ENCODE measurements around the gene MAPKAPK2. TPM values are rescaled to one million over a fixed set of nuclear protein-coding genes. Genes with fewer than 3 reads are reported as not detected.
A peak's percentile ranks its signal among the peaks of the same experiment; 100 is the strongest.

The MAPKAPK2 gene
- total RNA-seq, 2 experiments from 2014 or later = 157 to 166 TPM

- POLR2A ChIA-PET = interaction anchor here (1.0 kb wide), 1 partner anchor 229 kb away, joined by 3 read pairs; the partner anchor contains the start of gene FCMR
Observed at GRCh38 chr1:206693029-206693428, 8.3 kb downstream of the MAPKAPK2 start.

DNA sequence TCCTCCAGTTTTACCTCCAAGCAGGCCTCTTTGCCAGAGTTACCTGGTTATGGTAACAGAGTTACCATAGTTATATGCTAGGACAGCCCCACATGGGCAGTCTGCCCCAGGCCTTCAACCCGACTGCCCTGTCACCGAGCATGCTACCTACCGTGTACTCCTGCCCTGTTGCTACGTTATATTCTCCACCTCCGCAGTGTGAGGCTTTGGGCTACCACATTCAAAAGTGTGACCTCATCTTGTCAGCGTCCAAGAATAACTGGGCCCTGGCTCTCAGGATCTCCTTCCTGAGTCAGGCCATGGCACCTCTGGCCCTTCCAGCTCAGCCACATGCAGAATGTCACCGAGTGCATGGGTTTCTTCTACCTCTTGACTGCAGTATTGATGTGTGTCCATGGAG lies 8.9 kb downstream of the MAPKAPK2 start:
- no peak overlapping the region for H3K4me3 ChIP-seq (ENCODE audit: low read length)
- CTCF ChIA-PET = no interaction called here
- H3K27me3 ChIP-seq (ENCODE audit: control insufficient read depth in 1 of 2, insufficient read depth in 2 of 2, low read length in 2 of 2) = no peaks in the 10 kb centered on the region
- Mint-ChIP-seq H3K27ac (peak overlapping the region; percentile 49), H3K36me3 (ENCODE audit: low read depth) (peaks cover 53% of the 10 kb centered on the region), H3K27me3 (no peaks in the 10 kb centered on the region), H3K4me1 (ENCODE audit: low read depth) (peaks cover 96% of the 10 kb centered on the region), H3K4me3 (peak overlapping the region; percentile 12), H3K9me3 (no peaks in the 10 kb centered on the region)
- peaks cover 63% of the 10 kb centered on the region for H3K4me1 ChIP-seq (ENCODE audit: insufficient read depth, low read length)
- H3K27ac ChIP-seq (ENCODE audit: low read depth in 1 of 2, low read length in 2 of 2) = no peak overlapping the region
- POLR2A ChIA-PET = no interaction called here
- H3K36me3 ChIP-seq (ENCODE audit: insufficient read depth, low read length) = peaks cover 36% of the 10 kb centered on the region
- ATAC-seq (ENCODE audit: poor library complexity) (no peak), DNase-seq (no peak)
- intact Hi-C loops (cut with DNase I, micrococcal nuclease) = no loop called here
- TF ChIP-seq, protein P1, sequence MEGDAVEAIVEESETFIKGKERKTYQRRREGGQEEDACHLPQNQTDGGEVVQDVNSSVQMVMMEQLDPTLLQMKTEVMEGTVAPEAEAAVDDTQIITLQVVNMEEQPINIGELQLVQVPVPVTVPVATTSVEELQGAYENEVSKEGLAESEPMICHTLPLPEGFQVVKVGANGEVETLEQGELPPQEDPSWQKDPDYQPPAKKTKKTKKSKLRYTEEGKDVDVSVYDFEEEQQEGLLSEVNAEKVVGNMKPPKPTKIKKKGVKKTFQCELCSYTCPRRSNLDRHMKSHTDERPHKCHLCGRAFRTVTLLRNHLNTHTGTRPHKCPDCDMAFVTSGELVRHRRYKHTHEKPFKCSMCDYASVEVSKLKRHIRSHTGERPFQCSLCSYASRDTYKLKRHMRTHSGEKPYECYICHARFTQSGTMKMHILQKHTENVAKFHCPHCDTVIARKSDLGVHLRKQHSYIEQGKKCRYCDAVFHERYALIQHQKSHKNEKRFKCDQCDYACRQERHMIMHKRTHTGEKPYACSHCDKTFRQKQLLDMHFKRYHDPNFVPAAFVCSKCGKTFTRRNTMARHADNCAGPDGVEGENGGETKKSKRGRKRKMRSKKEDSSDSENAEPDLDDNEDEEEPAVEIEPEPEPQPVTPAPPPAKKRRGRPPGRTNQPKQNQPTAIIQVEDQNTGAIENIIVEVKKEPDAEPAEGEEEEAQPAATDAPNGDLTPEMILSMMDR (IDR thresholded peaks at IDR 0.05) = no peak
- H3K9me3 ChIP-seq (ENCODE audit: control insufficient read depth in 1 of 2, insufficient read depth in 1 of 2, low read length in 2 of 2) = no peaks in the 10 kb centered on the region

More at GRCh38 chr1:206693029-206693428, 8.3 kb downstream of the MAPKAPK2 start:
- DNase-seq = no peak
- H3K4me1 Mint-ChIP-seq (ENCODE audit: low read depth) = peaks cover 95% of the 10 kb centered on the region
- no peaks in the 10 kb centered on the region for H3K27me3 ChIP-seq (ENCODE audit: control insufficient read depth in 1 of 2, insufficient read depth in 2 of 2, low read length in 2 of 2)
- H3K36me3 ChIP-seq (ENCODE audit: insufficient read depth, low read length) = peaks cover 35% of the 10 kb centered on the region
- H3K9me3 Mint-ChIP-seq = no peaks in the 10 kb centered on the region
- peaks cover 49% of the 10 kb centered on the region for H3K36me3 Mint-ChIP-seq (ENCODE audit: low read depth)
- TF ChIP-seq, protein P1 (IDR thresholded peaks at IDR 0.05) = no peak
- H3K27ac ChIP-seq (ENCODE audit: low read depth in 1 of 2, low read length in 2 of 2) = no peak overlapping the region
- no peak overlapping the region for H3K27ac Mint-ChIP-seq
- H3K4me1 ChIP-seq (ENCODE audit: insufficient read depth, low read length) = peaks cover 67% of the 10 kb centered on the region
- no peaks in the 10 kb centered on the region for H3K9me3 ChIP-seq (ENCODE audit: control insufficient read depth in 1 of 2, insufficient read depth in 1 of 2, low read length in 2 of 2)
- no peaks in the 10 kb centered on the region for H3K27me3 Mint-ChIP-seq
- CTCF ChIA-PET = no interaction called here
- H3K4me3 Mint-ChIP-seq = no peak overlapping the region
- H3K4me3 ChIP-seq (ENCODE audit: low read length) = no peak overlapping the region
- ATAC-seq (ENCODE audit: poor library complexity) = no peak
- intact Hi-C loops (cut with DNase I, micrococcal nuclease) = no loop called here

- H3K4me1 Mint-ChIP-seq (ENCODE audit: low read depth) = peaks cover 96% of the 10 kb centered on the region
- ChIA-PET POLR2A (no interaction called here), CTCF (interaction anchor here (0.6 kb wide), 1 partner anchor 150 kb away, joined by 3 read pairs; no protein-coding TSS in a partner anchor)
- no peak overlapping the region for H3K4me3 Mint-ChIP-seq
- intact Hi-C loops (cut with DNase I, micrococcal nuclease) = no loop called here
- no peak overlapping the region for H3K27ac ChIP-seq (ENCODE audit: low read depth in 1 of 2, low read length in 2 of 2)
- H3K4me3 ChIP-seq (ENCODE audit: low read length) = no peak overlapping the region
- H3K27me3 ChIP-seq (ENCODE audit: control insufficient read depth in 1 of 2, insufficient read depth in 2 of 2, low read length in 2 of 2) = no peaks in the 10 kb centered on the region
- peaks cover 53% of the 10 kb centered on the region for H3K36me3 Mint-ChIP-seq (ENCODE audit: low read depth)
- no peak for ATAC-seq (ENCODE audit: poor library complexity)
- no peak for DNase-seq
- no peaks in the 10 kb centered on the region for H3K27me3 Mint-ChIP-seq
- TF ChIP-seq, protein P1 (IDR thresholded peaks at IDR 0.05) = no peak
- peak overlapping the region; percentile 49 for H3K27ac Mint-ChIP-seq
- no peaks in the 10 kb centered on the region for H3K9me3 Mint-ChIP-seq
- H3K36me3 ChIP-seq (ENCODE audit: insufficient read depth, low read length) = peaks cover 32% of the 10 kb centered on the region
- no peaks in the 10 kb centered on the region for H3K9me3 ChIP-seq (ENCODE audit: control insufficient read depth in 1 of 2, insufficient read depth in 1 of 2, low read length in 2 of 2)
- peaks cover 60% of the 10 kb centered on the region for H3K4me1 ChIP-seq (ENCODE audit: insufficient read depth, low read length)
Observed at GRCh38 chr1:206694171-206695124, 9.7 kb downstream of the MAPKAPK2 start.

All from CD4-positive, alpha-beta T cell (primary cell).